ENCODE results near the gene C1orf185. TPM values are rescaled to one million over a fixed set of nuclear protein-coding genes. Genes with fewer than 3 reads are reported as not detected.

C1orf185 gene
- total RNA-seq, result not detected
- polyA plus RNA-seq (ENCODE audit: insufficient read length in 2 of 2), result not detected
- long read RNA-seq, donor 1, result 0 reads
- long read RNA-seq, donor 2, result 0 reads
- long read RNA-seq, donor 3, result 0 reads
- long read RNA-seq, donor 4, result 0 reads

- no CpG with 5 or more reads among the region's 4 CpGs for WGBS (ENCODE audit: insufficient coverage)
Measured at GRCh38 chr1:51101976-51102375, at the start of gene C1orf185. TSS of gene C1orf185 (plus strand) at chr1:51102228. CDS start at chr1:51102234, 6 bp downstream.

GRCh38 chr1:51058858-51059257, 43.2 kb upstream of the C1orf185 start:
- 93% methylated on average over 5 of the region's 5 CpGs for WGBS (ENCODE audit: insufficient coverage)
- Histone ChIP-seq H3K9me3 (ENCODE audit: control insufficient read depth, insufficient read depth, low read length) (peaks cover 1% of the 10 kb centered on the region), H3K36me3 (ENCODE audit: control insufficient read depth, insufficient read depth, low read length) (no peaks in the 10 kb centered on the region), H3K27me3 (ENCODE audit: control insufficient read depth, insufficient read depth, low read length) (no peaks in the 10 kb centered on the region), H3K4me3 (ENCODE audit: low read depth, low read length) (no peak overlapping the region), H3K4me1 (ENCODE audit: control insufficient read depth, insufficient read depth, low read length) (no peaks in the 10 kb centered on the region), H3K27ac (ENCODE audit: low read depth, low read length) (no peak overlapping the region)
- no peak for DNase-seq (ENCODE audit: low read depth in 4 of 6, low spot score in 6 of 6)

More at GRCh38 chr1:51101976-51102375, at the start of gene C1orf185:
- no peak within 1 kb of the TSS for H3K27ac ChIP-seq (ENCODE audit: low read depth, low read length)
- no peaks in the 10 kb centered on the region for H3K9me3 ChIP-seq (ENCODE audit: control insufficient read depth, insufficient read depth, low read length)
- no peaks in the 10 kb centered on the region for H3K27me3 ChIP-seq (ENCODE audit: control insufficient read depth, insufficient read depth, low read length)
- no peaks in the 10 kb centered on the region for H3K36me3 ChIP-seq (ENCODE audit: control insufficient read depth, insufficient read depth, low read length)
- H3K4me3 ChIP-seq (ENCODE audit: low read depth, low read length), result no peak within 1 kb of the TSS
- H3K4me1 ChIP-seq (ENCODE audit: control insufficient read depth, insufficient read depth, low read length), result no peaks in the 10 kb centered on the region
- no peak for DNase-seq (ENCODE audit: low read depth in 4 of 6, low spot score in 6 of 6)

GRCh38 chr1:51061231-51061918, 40.7 kb upstream of the C1orf185 start:
- no peaks in the 10 kb centered on the region for H3K4me1 ChIP-seq (ENCODE audit: control insufficient read depth, insufficient read depth, low read length)
- H3K36me3 ChIP-seq (ENCODE audit: control insufficient read depth, insufficient read depth, low read length), result no peaks in the 10 kb centered on the region
- H3K4me3 ChIP-seq (ENCODE audit: low read depth, low read length), result no peak overlapping the region
- 88% methylated on average over 1 of the region's 2 CpGs for WGBS (ENCODE audit: insufficient coverage)
- no peaks in the 10 kb centered on the region for H3K27me3 ChIP-seq (ENCODE audit: control insufficient read depth, insufficient read depth, low read length)
- no peak for DNase-seq (ENCODE audit: low read depth in 4 of 6, low spot score in 6 of 6)
- H3K27ac ChIP-seq (ENCODE audit: low read depth, low read length), result no peak overlapping the region
- H3K9me3 ChIP-seq (ENCODE audit: control insufficient read depth, insufficient read depth, low read length), result peaks cover 1% of the 10 kb centered on the region

- Histone ChIP-seq H3K27me3 (ENCODE audit: control insufficient read depth, insufficient read depth, low read length) (no peaks in the 10 kb centered on the region), H3K4me1 (ENCODE audit: control insufficient read depth, insufficient read depth, low read length) (no peaks in the 10 kb centered on the region), H3K4me3 (ENCODE audit: low read depth, low read length) (no peak overlapping the region), H3K9me3 (ENCODE audit: control insufficient read depth, insufficient read depth, low read length) (no peaks in the 10 kb centered on the region), H3K36me3 (ENCODE audit: control insufficient read depth, insufficient read depth, low read length) (no peaks in the 10 kb centered on the region), H3K27ac (ENCODE audit: low read depth, low read length) (no peak overlapping the region)
- DNase-seq (ENCODE audit: low read depth in 4 of 6, low spot score in 6 of 6), result no peak
Measured at GRCh38 chr1:51063121-51063520, 38.9 kb upstream of the C1orf185 start.

GRCh38 chr1:51070011-51070410, 32.0 kb upstream of the C1orf185 start:
- Histone ChIP-seq H3K36me3 (ENCODE audit: control insufficient read depth, insufficient read depth, low read length) (no peaks in the 10 kb centered on the region), H3K27me3 (ENCODE audit: control insufficient read depth, insufficient read depth, low read length) (no peaks in the 10 kb centered on the region), H3K27ac (ENCODE audit: low read depth, low read length) (no peak overlapping the region), H3K4me3 (ENCODE audit: low read depth, low read length) (no peak overlapping the region), H3K4me1 (ENCODE audit: control insufficient read depth, insufficient read depth, low read length) (no peaks in the 10 kb centered on the region), H3K9me3 (ENCODE audit: control insufficient read depth, insufficient read depth, low read length) (no peaks in the 10 kb centered on the region)
- DNase-seq (ENCODE audit: low read depth in 4 of 6, low spot score in 6 of 6), result no peak

- Histone ChIP-seq H3K36me3 (ENCODE audit: control insufficient read depth, insufficient read depth, low read length) (no peaks in the 10 kb centered on the region), H3K27ac (ENCODE audit: low read depth, low read length) (no peak overlapping the region), H3K4me1 (ENCODE audit: control insufficient read depth, insufficient read depth, low read length) (no peaks in the 10 kb centered on the region), H3K4me3 (ENCODE audit: low read depth, low read length) (no peak overlapping the region), H3K9me3 (ENCODE audit: control insufficient read depth, insufficient read depth, low read length) (no peaks in the 10 kb centered on the region), H3K27me3 (ENCODE audit: control insufficient read depth, insufficient read depth, low read length) (no peaks in the 10 kb centered on the region)
- WGBS (ENCODE audit: insufficient coverage), result no CpG with 5 or more reads among the region's 1 CpG
- DNase-seq (ENCODE audit: low read depth in 4 of 6, low spot score in 6 of 6), result no peak
Measured at GRCh38 chr1:51070640-51071039, 31.4 kb upstream of the C1orf185 start.

- no peak overlapping the region for H3K27ac ChIP-seq (ENCODE audit: low read depth, low read length)
- WGBS (ENCODE audit: insufficient coverage), result 95% methylated on average over 6 of the region's 11 CpGs
- no peaks in the 10 kb centered on the region for H3K27me3 ChIP-seq (ENCODE audit: control insufficient read depth, insufficient read depth, low read length)
- no peaks in the 10 kb centered on the region for H3K36me3 ChIP-seq (ENCODE audit: control insufficient read depth, insufficient read depth, low read length)
- no peak overlapping the region for H3K4me3 ChIP-seq (ENCODE audit: low read depth, low read length)
- no peak for DNase-seq (ENCODE audit: low read depth in 4 of 6, low spot score in 6 of 6)
- H3K4me1 ChIP-seq (ENCODE audit: control insufficient read depth, insufficient read depth, low read length), result no peaks in the 10 kb centered on the region
- no peaks in the 10 kb centered on the region for H3K9me3 ChIP-seq (ENCODE audit: control insufficient read depth, insufficient read depth, low read length)
Measured at GRCh38 chr1:51071291-51072042, 30.6 kb upstream of the C1orf185 start.

GRCh38 chr1:51072043-51072439, 30.0 kb upstream of the C1orf185 start:
- Histone ChIP-seq H3K4me1 (ENCODE audit: control insufficient read depth, insufficient read depth, low read length) (no peaks in the 10 kb centered on the region), H3K27ac (ENCODE audit: low read depth, low read length) (no peak overlapping the region), H3K36me3 (ENCODE audit: control insufficient read depth, insufficient read depth, low read length) (no peaks in the 10 kb centered on the region), H3K9me3 (ENCODE audit: control insufficient read depth, insufficient read depth, low read length) (no peaks in the 10 kb centered on the region), H3K4me3 (ENCODE audit: low read depth, low read length) (no peak overlapping the region), H3K27me3 (ENCODE audit: control insufficient read depth, insufficient read depth, low read length) (no peaks in the 10 kb centered on the region)
- no peak for DNase-seq (ENCODE audit: low read depth in 4 of 6, low spot score in 6 of 6)
- WGBS (ENCODE audit: insufficient coverage), result 90% methylated on average over 11 of the region's 16 CpGs

- H3K36me3 ChIP-seq (ENCODE audit: control insufficient read depth, insufficient read depth, low read length), result no peaks in the 10 kb centered on the region
- H3K4me3 ChIP-seq (ENCODE audit: low read depth, low read length), result no peak overlapping the region
- no peaks in the 10 kb centered on the region for H3K9me3 ChIP-seq (ENCODE audit: control insufficient read depth, insufficient read depth, low read length)
- H3K4me1 ChIP-seq (ENCODE audit: control insufficient read depth, insufficient read depth, low read length), result no peaks in the 10 kb centered on the region
- H3K27me3 ChIP-seq (ENCODE audit: control insufficient read depth, insufficient read depth, low read length), result no peaks in the 10 kb centered on the region
- no peak overlapping the region for H3K27ac ChIP-seq (ENCODE audit: low read depth, low read length)
- no peak for DNase-seq (ENCODE audit: low read depth in 4 of 6, low spot score in 6 of 6)
Measured at GRCh38 chr1:51072651-51073050, 29.4 kb upstream of the C1orf185 start.

GRCh38 chr1:51073456-51073855, 28.6 kb upstream of the C1orf185 start:
- Histone ChIP-seq H3K9me3 (ENCODE audit: control insufficient read depth, insufficient read depth, low read length) (no peaks in the 10 kb centered on the region), H3K27me3 (ENCODE audit: control insufficient read depth, insufficient read depth, low read length) (no peaks in the 10 kb centered on the region), H3K27ac (ENCODE audit: low read depth, low read length) (no peak overlapping the region), H3K4me1 (ENCODE audit: control insufficient read depth, insufficient read depth, low read length) (no peaks in the 10 kb centered on the region), H3K36me3 (ENCODE audit: control insufficient read depth, insufficient read depth, low read length) (no peaks in the 10 kb centered on the region), H3K4me3 (ENCODE audit: low read depth, low read length) (no peak overlapping the region)
- WGBS (ENCODE audit: insufficient coverage), result no CpG with 5 or more reads among the region's 1 CpG
- DNase-seq (ENCODE audit: low read depth in 4 of 6, low spot score in 6 of 6), result peak in 2 of 6 donors; percentile 7

Data from spinal cord (tissue), 10 donors.